Liver (tissue), 9 donors: ENCODE measurements around the gene HEXIM2. TPM values are rescaled to one million over a fixed set of nuclear protein-coding genes. Genes with fewer than 3 reads are reported as not detected.

Source experiments
- DNase-seq: peaks from one replicate; pipeline ENCODE4 v3.0.0-alpha.2; 2017; ENCODE audit warnings: low spot score
- H3K27ac ChIP-seq, 2 donors: one replicate each; pipeline ENCODE4 v1.7.0; 2013; ENCODE audit warnings: inconsistent platforms in 2 of 2, low read length in 2 of 2, control low read depth in 1 of 2, low read depth in 1 of 2, mild to moderate bottlenecking in 1 of 2
- H3K27me3 ChIP-seq, 4 donors: one replicate each; pipeline versions ENCODE4 v1.6.1 to v1.7.0; 2013; ENCODE audit warnings: low read length in 3 of 4, inconsistent platforms in 1 of 4, mild to moderate bottlenecking in 1 of 4, moderate library complexity in 1 of 4; ENCODE audit not compliant: control insufficient read depth in 4 of 4, insufficient read depth in 4 of 4
- H3K36me3 ChIP-seq, 4 donors: one replicate each; pipeline versions ENCODE4 v1.6.1 to v1.7.0; 2013; ENCODE audit warnings: low read length in 3 of 4, mild to moderate bottlenecking in 3 of 4, low read depth in 1 of 4, moderate library complexity in 1 of 4; ENCODE audit not compliant: control insufficient read depth in 4 of 4, insufficient read depth in 3 of 4
- H3K4me1 ChIP-seq, 4 donors: one replicate each; pipeline versions ENCODE4 v1.6.1 to v1.7.0; 2013; ENCODE audit warnings: low read length in 3 of 4, mild to moderate bottlenecking in 3 of 4, moderate library complexity in 1 of 4; ENCODE audit not compliant: control insufficient read depth in 4 of 4, insufficient read depth in 4 of 4
- H3K4me3 ChIP-seq, 3 donors: one replicate each; pipeline versions ENCODE4 v1.6.1 to v1.7.0; 2013; ENCODE audit warnings: low read length in 3 of 3, control low read depth in 1 of 3, low read depth in 1 of 3, mild to moderate bottlenecking in 1 of 3
- H3K9ac ChIP-seq, 2 donors: one replicate each; pipeline ENCODE4 v1.7.0; 2013; ENCODE audit warnings: low read length in 2 of 2, mild to moderate bottlenecking in 2 of 2, moderate library complexity in 2 of 2, control low read depth in 1 of 2, low read depth in 1 of 2
- H3K9me3 ChIP-seq, 4 donors: one replicate each; pipeline versions ENCODE4 v1.6.1 to v1.7.0; 2013; ENCODE audit warnings: low read length in 3 of 4; ENCODE audit not compliant: control insufficient read depth in 4 of 4
- CTCF ChIP-seq: fragments of 150-350 bp; IDR thresholded peaks from 2 replicates; pipeline ENCODE4 v1.5.1; 2017; ENCODE audit warnings: improper control_type of control experiment, low read depth, low read length; ENCODE audit not compliant: missing input control
- EGR1 ChIP-seq, 2 donors: IDR thresholded peaks; 2 replicates each; pipeline ENCODE4 v1.6.1; 2016 to 2018; ENCODE audit warnings: antibody characterized with exemption in 2 of 2, low read depth in 2 of 2
- FOXA1 ChIP-seq: IDR thresholded peaks from 2 replicates; pipeline ENCODE4 v1.6.1; 2016; ENCODE audit warnings: antibody characterized with exemption
- GABPA ChIP-seq, 2 donors: IDR thresholded peaks in 1 of 2; conservative IDR thresholded peaks in 1 of 2; 2 replicates each; pipeline ENCODE4 v1.6.1; 2016; ENCODE audit warnings: antibody characterized with exemption in 2 of 2, mild to moderate bottlenecking in 1 of 2, moderate library complexity in 1 of 2
- HNF4A ChIP-seq, 2 donors: conservative IDR thresholded peaks; 2 replicates each; pipeline ENCODE4 v1.6.1; 2016; ENCODE audit warnings: antibody characterized with exemption in 2 of 2, mild to moderate bottlenecking in 2 of 2
- HNF4G ChIP-seq: IDR thresholded peaks from 2 replicates; pipeline ENCODE4 v1.6.1; 2016; ENCODE audit warnings: antibody characterized with exemption
- JUND ChIP-seq, 2 donors: IDR thresholded peaks; 2 replicates each; pipeline ENCODE4 v1.6.1; 2016; ENCODE audit warnings: antibody characterized with exemption in 2 of 2
- NR2F2 ChIP-seq: IDR thresholded peaks from 2 replicates; pipeline ENCODE4 v1.6.1; 2016; ENCODE audit warnings: antibody characterized with exemption
- REST ChIP-seq: IDR thresholded peaks from 2 replicates; pipeline ENCODE4 v1.6.1; 2016; ENCODE audit warnings: antibody characterized with exemption, mild to moderate bottlenecking
- RXRA ChIP-seq, 2 donors: IDR thresholded peaks; 2 replicates each; pipeline ENCODE4 v1.6.1; 2017 to 2018; ENCODE audit warnings: antibody characterized with exemption in 2 of 2, mild to moderate bottlenecking in 1 of 2
- SP1 ChIP-seq: IDR thresholded peaks from 2 replicates; pipeline ENCODE4 v1.6.1; 2018; ENCODE audit warnings: antibody characterized with exemption, mild to moderate bottlenecking
- TAF1 ChIP-seq: conservative IDR thresholded peaks from 2 replicates; pipeline ENCODE4 v1.6.1; 2016; ENCODE audit warnings: antibody characterized with exemption, mild to moderate bottlenecking
- YY1 ChIP-seq: IDR thresholded peaks from 2 replicates; pipeline ENCODE4 v1.6.1; 2016; ENCODE audit warnings: antibody characterized with exemption, mild to moderate bottlenecking
- WGBS: extraction: QIAGEN DNeasy Blood & Tissue Kit; methylation state at CpG from one replicate; pipeline ENCODE4 v1.1.7; 2013; 5-methylcytosine and 5-hydroxymethylcytosine counted together
- polyA plus RNA-seq, 2 donors: library from polyadenylated mRNA; stranded (reverse) in 1 of 2; unstranded in 1 of 2; fragments of 200-250 nt in 1 of 2; fragments of >200 nt in 1 of 2; fragmentation: Nextera tagmentation in 1 of 2; extraction: Ambion mirVana in 1 of 2; gene quantifications; one replicate each; pipeline versions ENCODE4 v1.2.1 to v1.2.3, GENCODE V29; 2013 to 2015
- total RNA-seq, 2 donors: library from RNA; depleted of rRNA; stranded (reverse); fragments of >200 nt; gene quantifications; one replicate each; pipeline ENCODE4 v1.2.3, GENCODE V29; 2014
- TF ChIP-seq, protein P1 (sequence below): IDR thresholded peaks from 2 replicates; pipeline ENCODE4 v1.6.1; 2016; ENCODE audit warnings: antibody characterized with exemption
- TF ChIP-seq, protein P2 (sequence below): IDR thresholded peaks from 2 replicates; pipeline ENCODE4 v1.6.1; 2016; ENCODE audit warnings: antibody characterized with exemption
- donor health status: healthy.
- donor health status: healthy.
- donor health status: healthy.
- donor health status: healthy.
- donor health status: healthy.

Gene HEXIM2
- total and polyA plus RNA-seq, 4 donors, result 3.5 to 10.7 (median 5.5) TPM

DNA sequence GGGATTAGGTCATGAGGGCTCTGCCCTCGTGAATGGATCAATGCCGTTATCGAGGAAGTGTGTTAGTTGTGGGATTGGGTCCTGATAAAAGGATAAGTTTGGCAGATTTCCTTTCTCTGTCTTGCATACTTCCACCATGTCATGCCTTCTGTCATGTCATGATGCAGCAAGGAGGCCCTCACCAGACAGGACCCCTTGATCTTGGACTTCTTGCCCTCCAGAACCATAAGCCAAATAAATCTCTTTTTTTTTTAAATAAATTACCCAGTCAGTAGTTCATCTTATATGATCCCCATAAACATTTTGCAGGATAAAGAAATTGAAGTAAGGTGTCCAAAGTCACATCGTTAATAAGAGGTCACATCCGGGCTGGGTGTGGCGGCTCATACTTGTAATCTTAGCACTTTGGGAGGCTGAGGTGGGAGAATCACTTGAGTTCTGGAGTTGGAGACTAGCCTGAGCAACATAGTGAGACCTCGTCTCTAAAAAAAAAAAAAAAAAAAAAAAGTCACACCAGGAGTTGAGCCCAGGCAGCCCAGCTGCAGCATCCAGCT, 25.2 kb downstream of the HEXIM2 start:
- 72% methylated on average over 7 of the region's 7 CpGs for WGBS

More for the DNA sequence above, 25.2 kb downstream of the HEXIM2 start:
- no peaks in the 10 kb centered on the region for H3K36me3 ChIP-seq
- H3K27ac ChIP-seq, result no peak overlapping the region
- no peaks in the 10 kb centered on the region for H3K27me3 ChIP-seq
- peaks cover 4 to 22% (median 19%) of the 10 kb centered on the region in 4 donors for H3K4me1 ChIP-seq
- H3K4me3 ChIP-seq, result no peak overlapping the region
- no peak for TF ChIP-seq SP1
- TF ChIP-seq TAF1, result no peak
- no peak for TF ChIP-seq YY1
- TF ChIP-seq NR2F2, result no peak
- no peak for TF ChIP-seq GABPA (IDR thresholded peaks at IDR 0.05 in 1 of 2, conservative IDR thresholded peaks at IDR 0.05 in 1 of 2)
- no peak for TF ChIP-seq FOXA1
- TF ChIP-seq JUND (IDR thresholded peaks at IDR 0.05), result no peak
- no peak for TF ChIP-seq CTCF
- TF ChIP-seq, protein P1, sequence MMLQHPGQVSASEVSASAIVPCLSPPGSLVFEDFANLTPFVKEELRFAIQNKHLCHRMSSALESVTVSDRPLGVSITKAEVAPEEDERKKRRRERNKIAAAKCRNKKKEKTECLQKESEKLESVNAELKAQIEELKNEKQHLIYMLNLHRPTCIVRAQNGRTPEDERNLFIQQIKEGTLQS, result no peak
- TF ChIP-seq RXRA (IDR thresholded peaks at IDR 0.05), result no peak
- no peak for TF ChIP-seq REST
- TF ChIP-seq HNF4A (conservative IDR thresholded peaks at IDR 0.05), result no peak
- TF ChIP-seq, protein P2, sequence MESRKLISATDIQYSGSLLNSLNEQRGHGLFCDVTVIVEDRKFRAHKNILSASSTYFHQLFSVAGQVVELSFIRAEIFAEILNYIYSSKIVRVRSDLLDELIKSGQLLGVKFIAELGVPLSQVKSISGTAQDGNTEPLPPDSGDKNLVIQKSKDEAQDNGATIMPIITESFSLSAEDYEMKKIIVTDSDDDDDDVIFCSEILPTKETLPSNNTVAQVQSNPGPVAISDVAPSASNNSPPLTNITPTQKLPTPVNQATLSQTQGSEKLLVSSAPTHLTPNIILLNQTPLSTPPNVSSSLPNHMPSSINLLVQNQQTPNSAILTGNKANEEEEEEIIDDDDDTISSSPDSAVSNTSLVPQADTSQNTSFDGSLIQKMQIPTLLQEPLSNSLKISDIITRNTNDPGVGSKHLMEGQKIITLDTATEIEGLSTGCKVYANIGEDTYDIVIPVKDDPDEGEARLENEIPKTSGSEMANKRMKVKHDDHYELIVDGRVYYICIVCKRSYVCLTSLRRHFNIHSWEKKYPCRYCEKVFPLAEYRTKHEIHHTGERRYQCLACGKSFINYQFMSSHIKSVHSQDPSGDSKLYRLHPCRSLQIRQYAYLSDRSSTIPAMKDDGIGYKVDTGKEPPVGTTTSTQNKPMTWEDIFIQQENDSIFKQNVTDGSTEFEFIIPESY, result no peak
- no peak for TF ChIP-seq EGR1 (IDR thresholded peaks at IDR 0.05; ENCODE audit: low read depth in 2 of 2)
- no peak for TF ChIP-seq HNF4G
- H3K9ac ChIP-seq, result no peak overlapping the region
- no peaks in the 10 kb centered on the region for H3K9me3 ChIP-seq
- DNase-seq, result no peak
